K562 (cell line): Measurements from ENCODE around the gene LPXN. TPM values are rescaled to one million over a fixed set of nuclear protein-coding genes. Genes with fewer than 3 reads are reported as not detected.
A peak's percentile ranks its signal among the peaks of the same experiment; 100 is the strongest.

Source experiments
- CBX1 ChIP-seq: sonication (generic); IDR thresholded peaks from 2 replicates; pipeline ENCODE4 v1.6.1; 2016; ENCODE audit warnings: antibody characterized with exemption, low read depth, mild to moderate bottlenecking
- CC2D1A ChIP-seq: fragments of 450-650 bp; IDR thresholded peaks from 2 replicates; pipeline ENCODE4 v1.6.1; 2017; ENCODE audit warnings: mild to moderate bottlenecking
- CEBPG ChIP-seq, 3 experiments: fragments of 200-800 bp in 1 of 3; sonication (Bioruptor generic) in 1 of 3; sonication (generic) in 1 of 3; formaldehyde crosslinking in 1 of 3; IDR thresholded peaks in 2 of 3; conservative IDR thresholded peaks in 1 of 3; 2 replicates each; pipeline versions ENCODE4 v1.6.1 to v1.8.0; 2016 to 2022; ENCODE audit warnings: missing compliant biosample characterization in 2 of 3, missing genetic modification characterization in 2 of 3, mild to moderate bottlenecking in 1 of 3, missing genetic modification reagents in 1 of 3
- GATA2 ChIP-seq: sonication (generic); formaldehyde crosslinking; IDR thresholded peaks from 2 replicates; pipeline ENCODE4 v1.4.0; 2020; ENCODE audit warnings: mild to moderate bottlenecking, missing genetic modification reagents
- GTF2F1 ChIP-seq: IDR thresholded peaks from 2 replicates; pipeline ENCODE4 v1.6.1; 2011; ENCODE audit warnings: low read depth, low read length, improper control_type of control experiment
- HNRNPLL ChIP-seq: fragments of 200-400 bp; formaldehyde crosslinking; IDR thresholded peaks from 2 replicates; pipeline ENCODE4 v1.6.1; 2017; ENCODE audit warnings: low read length, low read depth, mild to moderate bottlenecking; ENCODE audit not compliant: poor library complexity, severe bottlenecking
- KDM5B ChIP-seq: fragments of 200-600 bp; sonication (generic); IDR thresholded peaks from 2 replicates; pipeline ENCODE4 v1.6.1; 2012; ENCODE audit warnings: low read depth, mild to moderate bottlenecking, moderate library complexity, low read length, control low read depth, inconsistent platforms; ENCODE audit not compliant: insufficient replicate concordance
- PTRF ChIP-seq: fragments of 450-650 bp; IDR thresholded peaks from 2 replicates; pipeline ENCODE4 v1.6.1; 2016; ENCODE audit warnings: mild to moderate bottlenecking, missing genetic modification characterization, missing compliant biosample characterization
- PYGO2 ChIP-seq: fragments of 450-650 bp; IDR thresholded peaks from 2 replicates; pipeline ENCODE4 v1.6.1; 2016; ENCODE audit warnings: mild to moderate bottlenecking, missing genetic modification characterization, moderate library complexity, missing compliant biosample characterization
- TAF7 ChIP-seq: fragments of 450-650 bp; IDR thresholded peaks from 2 replicates; pipeline ENCODE4 v1.6.1; 2016; ENCODE audit warnings: missing genetic modification characterization, missing compliant biosample characterization
- ZBTB1 ChIP-seq: sonication (generic); formaldehyde crosslinking; IDR thresholded peaks from 2 replicates; pipeline ENCODE4 v1.8.1; 2023; ENCODE audit warnings: missing genetic modification reagents, low read depth, mild to moderate bottlenecking, borderline replicate concordance
- ZNF133 ChIP-seq: fragments of 250-450 bp; sonication (Bioruptor Pico); IDR thresholded peaks from 2 replicates; pipeline ENCODE4 v1.4.0; 2020; ENCODE audit warnings: mild to moderate bottlenecking
- ZZZ3 ChIP-seq: fragments of 450-650 bp; IDR thresholded peaks from 2 replicates; pipeline ENCODE4 v1.6.1; 2016; ENCODE audit warnings: antibody characterized with exemption, mild to moderate bottlenecking, moderate library complexity
- polyA plus RNA-seq, 8 experiments: library from polyadenylated mRNA; depleted of rRNA in 4 of 8; stranded (reverse) in 5 of 8; unstranded in 3 of 8; fragments of >200 nt; fragmentation: Nextera tagmentation in 2 of 8; fragmentation: Illumina TruSeq in 1 of 8; extraction: Ambion mirVana in 2 of 8; extraction: Trizol in 1 of 8; gene quantifications; 2 replicates each; pipeline versions ENCODE4 v1.2.1 to v1.2.3, GENCODE V29; 2011 to 2014; ENCODE audit warnings: inconsistent platforms in 1 of 8, missing spikeins in 1 of 8
- total RNA-seq, 7 experiments: library from RNA; depleted of rRNA in 6 of 7; stranded (reverse); fragments of >200 nt in 6 of 7; fragmentation: Illumina TruSeq in 2 of 7; extraction: Trizol in 2 of 7; gene quantifications; 2 replicates each; pipeline versions ENCODE4 v1.2.1 to v1.2.3, GENCODE V29; 2011 to 2021; ENCODE audit warnings: low replicate concordance in 1 of 7
- TF ChIP-seq, protein P1 (sequence below): IDR thresholded peaks from 2 replicates; pipeline ENCODE4 v1.6.1; 2011; ENCODE audit not compliant: insufficient read length; ENCODE audit errors: extremely low read depth
- TF ChIP-seq, protein P2 (sequence below), 2 experiments: IDR thresholded peaks in 1 of 2; conservative IDR thresholded peaks in 1 of 2; 2 replicates each; pipeline ENCODE4 v1.6.1; 2016; ENCODE audit warnings: low read depth in 2 of 2, mild to moderate bottlenecking in 1 of 2, missing compliant biosample characterization in 1 of 2, missing genetic modification characterization in 1 of 2, moderate library complexity in 1 of 2
- TF ChIP-seq, protein P3 (sequence below): sonication (generic); formaldehyde crosslinking; IDR thresholded peaks from 2 replicates; pipeline ENCODE4 v1.8.0; 2022; ENCODE audit warnings: missing genetic modification reagents, mild to moderate bottlenecking, moderate library complexity, borderline replicate concordance
- TF ChIP-seq, protein P4 (sequence below): fragments of 450-650 bp; IDR thresholded peaks from 2 replicates; pipeline ENCODE4 v1.6.1; 2018; ENCODE audit not compliant: partially characterized antibody

LPXN gene
- total and polyA plus RNA-seq, 9 of the 15 experiments (the other 6 are each of a cell fraction or from before 2014, with no cell fraction given), result 0.73 to 3.1 (median 2.0) TPM

DNA sequence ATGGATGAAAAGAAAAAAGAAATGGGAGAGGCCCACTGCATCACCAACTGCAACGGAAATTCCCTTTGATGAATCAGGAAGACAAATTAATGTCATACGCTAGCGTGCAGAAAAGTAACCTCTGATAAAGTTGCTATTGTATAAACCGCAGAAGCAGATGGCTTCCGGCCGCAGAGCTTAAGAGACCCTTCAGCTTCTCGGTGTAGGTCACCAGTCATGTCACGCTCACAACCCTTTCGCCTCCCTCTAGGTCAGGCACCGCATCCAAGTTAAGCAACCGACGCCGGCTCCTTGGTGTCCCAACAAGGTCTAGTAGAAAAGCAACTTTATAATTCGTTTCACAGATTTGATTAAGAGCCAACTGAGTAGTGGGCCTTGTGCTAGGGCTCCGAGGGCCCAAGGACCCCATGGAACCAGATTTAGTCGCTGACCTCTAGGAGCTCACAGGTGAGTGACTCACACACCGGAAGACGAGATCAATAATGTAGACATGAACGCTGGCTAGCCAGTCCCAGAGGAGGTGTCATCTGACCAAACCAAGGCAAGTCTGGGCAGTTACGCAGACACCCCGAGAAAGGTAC, 2.0 kb upstream of the LPXN start (continued):
- TF ChIP-seq, protein P1, sequence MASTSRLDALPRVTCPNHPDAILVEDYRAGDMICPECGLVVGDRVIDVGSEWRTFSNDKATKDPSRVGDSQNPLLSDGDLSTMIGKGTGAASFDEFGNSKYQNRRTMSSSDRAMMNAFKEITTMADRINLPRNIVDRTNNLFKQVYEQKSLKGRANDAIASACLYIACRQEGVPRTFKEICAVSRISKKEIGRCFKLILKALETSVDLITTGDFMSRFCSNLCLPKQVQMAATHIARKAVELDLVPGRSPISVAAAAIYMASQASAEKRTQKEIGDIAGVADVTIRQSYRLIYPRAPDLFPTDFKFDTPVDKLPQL, result no peak
- peak; percentile 68 for TF ChIP-seq TAF7 (tag)
- TF ChIP-seq, protein P2, sequence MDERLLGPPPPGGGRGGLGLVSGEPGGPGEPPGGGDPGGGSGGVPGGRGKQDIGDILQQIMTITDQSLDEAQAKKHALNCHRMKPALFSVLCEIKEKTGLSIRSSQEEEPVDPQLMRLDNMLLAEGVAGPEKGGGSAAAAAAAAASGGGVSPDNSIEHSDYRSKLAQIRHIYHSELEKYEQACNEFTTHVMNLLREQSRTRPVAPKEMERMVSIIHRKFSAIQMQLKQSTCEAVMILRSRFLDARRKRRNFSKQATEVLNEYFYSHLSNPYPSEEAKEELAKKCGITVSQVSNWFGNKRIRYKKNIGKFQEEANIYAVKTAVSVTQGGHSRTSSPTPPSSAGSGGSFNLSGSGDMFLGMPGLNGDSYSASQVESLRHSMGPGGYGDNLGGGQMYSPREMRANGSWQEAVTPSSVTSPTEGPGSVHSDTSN (CRISPR knock-in tag; IDR thresholded peaks at IDR 0.05; ENCODE audit: low read depth), result no peak
- TF ChIP-seq, protein P2 (tag; conservative IDR thresholded peaks at IDR 0.05; ENCODE audit: low read depth), result no peak
- no peak for TF ChIP-seq CBX1
- TF ChIP-seq CEBPG (CRISPR knock-in tag; IDR thresholded peaks at IDR 0.05), result no peak
- peak; percentile 64 to 67; a peak in 3 of 4 replicates for TF ChIP-seq CEBPG (tag; conservative IDR thresholded peaks at IDR 0.05 in 1 of 2, IDR thresholded peaks at IDR 0.05 in 1 of 2)
- no peak for TF ChIP-seq CC2D1A
- no peak for TF ChIP-seq GTF2F1
- no peak for TF ChIP-seq PYGO2 (tag)
- no peak for TF ChIP-seq ZBTB1
- TF ChIP-seq KDM5B, result peak; percentile 60
- TF ChIP-seq ZZZ3, result peak; percentile 58; the same call in 1 of the 2 replicates
- no peak; the same call in 1 of the 2 replicates for TF ChIP-seq GATA2 (CRISPR knock-in tag)
- TF ChIP-seq, protein P3, sequence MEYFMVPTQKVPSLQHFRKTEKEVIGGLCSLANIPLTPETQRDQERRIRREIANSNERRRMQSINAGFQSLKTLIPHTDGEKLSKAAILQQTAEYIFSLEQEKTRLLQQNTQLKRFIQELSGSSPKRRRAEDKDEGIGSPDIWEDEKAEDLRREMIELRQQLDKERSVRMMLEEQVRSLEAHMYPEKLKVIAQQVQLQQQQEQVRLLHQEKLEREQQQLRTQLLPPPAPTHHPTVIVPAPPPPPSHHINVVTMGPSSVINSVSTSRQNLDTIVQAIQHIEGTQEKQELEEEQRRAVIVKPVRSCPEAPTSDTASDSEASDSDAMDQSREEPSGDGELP (CRISPR knock-in tag), result peak; percentile 30; the same call in 1 of the 2 replicates
- TF ChIP-seq HNRNPLL, result peak; percentile 94
- TF ChIP-seq, protein P4, sequence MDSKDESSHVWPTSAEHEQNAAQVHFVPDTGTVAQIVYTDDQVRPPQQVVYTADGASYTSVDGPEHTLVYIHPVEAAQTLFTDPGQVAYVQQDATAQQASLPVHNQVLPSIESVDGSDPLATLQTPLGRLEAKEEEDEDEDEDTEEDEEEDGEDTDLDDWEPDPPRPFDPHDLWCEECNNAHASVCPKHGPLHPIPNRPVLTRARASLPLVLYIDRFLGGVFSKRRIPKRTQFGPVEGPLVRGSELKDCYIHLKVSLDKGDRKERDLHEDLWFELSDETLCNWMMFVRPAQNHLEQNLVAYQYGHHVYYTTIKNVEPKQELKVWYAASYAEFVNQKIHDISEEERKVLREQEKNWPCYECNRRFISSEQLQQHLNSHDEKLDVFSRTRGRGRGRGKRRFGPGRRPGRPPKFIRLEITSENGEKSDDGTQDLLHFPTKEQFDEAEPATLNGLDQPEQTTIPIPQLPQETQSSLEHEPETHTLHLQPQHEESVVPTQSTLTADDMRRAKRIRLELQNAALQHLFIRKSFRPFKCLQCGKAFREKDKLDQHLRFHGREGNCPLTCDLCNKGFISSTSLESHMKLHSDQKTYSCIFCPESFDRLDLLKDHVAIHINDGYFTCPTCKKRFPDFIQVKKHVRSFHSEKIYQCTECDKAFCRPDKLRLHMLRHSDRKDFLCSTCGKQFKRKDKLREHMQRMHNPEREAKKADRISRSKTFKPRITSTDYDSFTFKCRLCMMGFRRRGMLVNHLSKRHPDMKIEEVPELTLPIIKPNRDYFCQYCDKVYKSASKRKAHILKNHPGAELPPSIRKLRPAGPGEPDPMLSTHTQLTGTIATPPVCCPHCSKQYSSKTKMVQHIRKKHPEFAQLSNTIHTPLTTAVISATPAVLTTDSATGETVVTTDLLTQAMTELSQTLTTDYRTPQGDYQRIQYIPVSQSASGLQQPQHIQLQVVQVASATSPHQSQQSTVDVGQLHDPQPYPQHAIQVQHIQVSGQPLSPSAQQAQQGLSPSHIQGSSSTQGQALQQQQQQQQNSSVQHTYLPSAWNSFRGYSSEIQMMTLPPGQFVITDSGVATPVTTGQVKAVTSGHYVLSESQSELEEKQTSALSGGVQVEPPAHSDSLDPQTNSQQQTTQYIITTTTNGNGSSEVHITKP, result peak; percentile 92
- no peak for TF ChIP-seq ZNF133 (CRISPR knock-in tag)
- TF ChIP-seq PTRF, result no peak
